NT2/D1 (cell line): ENCODE results near the gene LRRTM4.

Experiments used
- SUZ12 ChIP-seq: IDR thresholded peaks from 2 replicates; pipeline ENCODE4 v1.6.1; 2011; ENCODE audit not compliant: insufficient read length, insufficient read depth; ENCODE audit errors: extremely low read depth
- YY1 ChIP-seq: IDR thresholded peaks from 2 replicates; pipeline ENCODE4 v1.6.1; 2011; ENCODE audit not compliant: insufficient read length, insufficient read depth
- ZNF274 ChIP-seq: IDR thresholded peaks from 2 replicates; pipeline ENCODE4 v1.6.1; 2011; ENCODE audit warnings: mild to moderate bottlenecking, low read depth, low read length

GRCh38 chr2:77207331-77207730 lies 314.8 kb downstream of the LRRTM4 start:
- TF ChIP-seq YY1 (no peak), SUZ12 (no peak), ZNF274 (no peak)
